ENCODE measurements around the gene ST6GALNAC3.
"Not testable (repeated sequence)": the region's sequence is repeated elsewhere in the genome, so short reads cannot be mapped to it uniquely, and the experiment has no call there.

Gene ST6GALNAC3

DNA sequence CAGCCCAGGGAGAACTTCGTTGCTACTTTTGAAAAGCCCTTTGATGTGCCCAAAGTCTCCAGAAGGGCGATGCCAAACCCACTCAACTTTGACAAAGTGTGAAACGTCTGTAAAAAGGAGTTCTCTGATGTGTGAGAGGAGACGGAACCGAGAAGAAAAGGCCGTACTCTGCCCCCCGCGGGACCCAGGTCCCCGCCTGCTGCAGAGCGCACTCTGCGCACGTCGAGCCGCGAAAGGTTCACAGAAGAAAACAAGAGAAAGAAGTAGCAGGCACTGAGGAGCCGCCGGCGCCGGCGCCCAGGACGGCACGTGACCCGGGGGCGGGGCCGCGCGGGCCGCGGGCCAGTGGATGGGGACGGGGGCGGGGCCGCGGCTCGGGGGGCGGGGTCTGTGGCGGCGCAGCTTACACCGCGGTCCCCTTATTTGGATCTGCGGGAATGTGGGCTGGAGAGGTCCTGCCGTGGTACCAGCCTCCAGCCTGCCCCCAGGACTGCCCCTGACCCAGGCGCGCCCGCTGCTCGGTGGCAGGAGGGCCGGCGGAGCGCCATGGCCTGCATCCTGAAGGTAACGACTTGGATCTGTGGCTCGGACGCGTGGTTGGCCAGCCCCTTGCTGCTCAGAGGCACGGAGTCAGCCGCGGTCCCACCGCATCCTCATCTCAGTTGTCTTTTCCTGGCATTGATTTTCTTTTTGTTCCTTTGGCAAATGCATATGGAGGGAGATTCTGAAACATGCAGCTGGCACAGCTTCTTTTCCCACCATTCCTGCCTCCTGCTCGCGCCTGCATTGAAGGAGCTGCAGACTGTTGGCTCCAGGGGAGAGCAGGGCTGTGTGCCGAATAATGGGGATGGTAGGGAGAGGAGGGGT is at the start of gene ST6GALNAC3:
ST6GALNAC3 (plus strand) TSS at position 426 of the 867 bp plus-strand sequence.
- no peak for DNase-seq

DNA sequence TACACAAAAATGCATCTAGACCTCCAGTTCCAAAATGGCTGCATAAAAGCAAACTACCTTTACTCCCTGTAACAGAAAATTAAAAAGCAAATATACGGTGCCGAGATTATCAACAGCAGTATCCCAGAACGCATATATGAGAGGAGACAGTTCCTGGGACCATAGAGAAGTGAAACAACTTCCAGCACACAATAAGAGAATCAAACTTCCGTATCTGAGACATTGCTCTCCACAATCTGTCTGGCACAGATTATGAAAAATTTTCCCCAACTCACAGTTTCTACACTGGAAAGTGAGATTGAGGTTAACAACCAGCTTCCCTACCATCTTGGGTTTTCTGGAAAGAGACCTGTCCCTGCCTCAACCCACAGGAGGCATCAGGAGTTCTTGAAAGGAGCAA is 47.2 kb upstream of the ST6GALNAC3 start:
- no peak for DNase-seq

DNA sequence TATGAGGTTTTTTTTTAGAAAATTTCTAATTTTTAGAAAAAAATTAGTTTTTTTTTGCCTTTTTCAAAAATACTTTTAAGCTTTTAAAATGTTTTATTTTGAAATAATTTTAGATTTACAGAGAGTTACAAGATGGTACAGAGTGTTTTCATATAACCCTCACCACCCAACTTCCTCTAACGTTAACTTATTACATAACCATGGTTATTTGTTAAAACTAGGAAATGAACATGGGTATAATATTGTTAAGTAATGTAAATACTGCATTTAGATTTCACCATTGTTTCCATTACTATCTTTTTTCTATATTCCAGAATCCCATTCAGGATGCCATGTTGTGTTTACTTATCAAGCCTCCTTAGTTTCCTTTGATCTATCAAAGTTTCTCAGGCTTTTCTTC is 45.2 kb upstream of the ST6GALNAC3 start:
- no peak for DNase-seq

DNA sequence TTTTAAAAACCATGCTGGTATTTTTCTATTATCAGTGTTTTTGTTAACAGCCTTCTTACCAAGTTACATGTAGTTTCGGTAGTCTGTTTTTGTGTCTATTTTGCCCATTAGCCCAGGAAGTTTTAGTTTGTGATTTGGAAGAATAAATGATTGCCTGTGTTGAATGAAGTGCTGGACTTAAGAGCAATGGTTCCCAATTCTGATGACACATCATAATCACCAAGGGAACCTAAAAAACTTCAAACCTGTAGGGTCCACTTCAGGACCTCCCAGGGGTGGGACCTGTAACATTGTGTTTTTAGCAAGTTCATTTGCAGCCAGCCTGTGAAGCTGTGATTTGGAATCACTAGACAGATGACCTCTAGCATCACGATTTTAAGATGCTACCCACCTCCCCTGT is 43.0 kb upstream of the ST6GALNAC3 start:
- no peak for DNase-seq

DNA sequence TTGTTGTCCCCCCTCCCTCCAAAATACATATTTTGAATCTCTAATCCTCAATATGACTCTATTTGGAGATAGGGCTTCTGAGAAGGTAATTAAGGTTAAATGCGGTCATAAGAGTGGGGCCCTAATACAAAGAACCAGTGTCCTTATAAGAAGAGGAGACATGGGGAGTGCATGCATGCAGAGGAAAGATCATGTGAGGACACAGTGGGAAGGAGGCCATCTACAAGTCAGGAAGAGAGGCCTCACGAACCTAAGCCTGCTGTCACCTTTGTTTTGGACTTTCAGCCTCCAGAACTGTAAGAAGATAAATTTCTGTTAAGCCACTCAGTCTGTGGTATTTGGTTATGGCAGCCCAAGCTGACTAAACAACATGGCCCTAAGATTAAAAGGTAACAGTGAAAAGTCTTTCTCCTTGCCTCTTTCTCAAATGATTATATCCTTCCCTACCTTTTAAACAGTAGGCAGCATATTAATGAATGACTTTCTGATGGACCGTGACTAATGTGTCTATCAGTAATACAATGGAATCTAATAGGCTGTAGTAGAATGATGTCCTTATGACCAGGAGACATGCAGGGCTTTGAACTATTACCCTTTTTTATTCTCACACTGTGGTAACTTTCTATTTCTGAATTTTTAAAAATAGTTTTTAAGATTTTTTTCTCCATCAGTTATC is 40.6 kb upstream of the ST6GALNAC3 start:
- DNase-seq: no peak

DNA sequence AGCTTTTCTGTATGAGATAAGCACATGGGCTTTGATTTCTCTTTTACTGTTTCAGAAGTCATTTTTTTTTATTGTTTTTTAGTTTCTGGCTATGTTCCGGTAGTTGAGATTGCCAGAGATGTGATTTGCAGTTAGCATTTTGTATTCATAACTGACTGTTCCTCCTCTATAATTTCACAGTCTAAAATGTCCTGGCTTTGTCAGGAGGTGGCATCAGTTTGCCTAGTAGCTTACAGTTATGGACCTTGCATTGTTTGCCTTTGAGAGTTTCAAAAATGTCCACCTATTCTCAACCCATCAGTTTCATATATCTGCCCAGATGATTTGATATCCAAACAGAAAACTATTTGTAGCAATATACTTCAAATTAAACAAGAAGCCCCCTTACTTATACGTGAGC is 39.5 kb upstream of the ST6GALNAC3 start:
- DNase-seq: no peak

DNA sequence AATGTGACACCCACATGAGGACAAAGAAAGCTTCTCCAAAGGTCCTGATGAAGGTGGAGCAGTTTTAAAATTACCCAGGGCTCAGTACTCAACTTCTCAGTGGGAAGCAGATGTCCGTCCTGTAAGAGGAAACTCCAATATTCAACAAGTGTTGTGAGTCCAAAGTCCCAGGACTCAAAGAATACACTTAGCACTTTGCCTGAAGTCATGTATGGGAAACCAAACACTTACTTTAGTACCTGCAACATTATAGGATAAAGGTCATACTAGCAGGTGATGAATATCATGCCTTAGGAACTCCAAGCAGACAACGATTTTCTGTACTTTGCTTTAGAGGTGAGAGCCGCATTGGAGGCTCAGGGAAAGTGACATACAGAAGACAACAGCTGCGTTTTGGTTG is 37.2 kb upstream of the ST6GALNAC3 start:
- no peak for DNase-seq

DNA sequence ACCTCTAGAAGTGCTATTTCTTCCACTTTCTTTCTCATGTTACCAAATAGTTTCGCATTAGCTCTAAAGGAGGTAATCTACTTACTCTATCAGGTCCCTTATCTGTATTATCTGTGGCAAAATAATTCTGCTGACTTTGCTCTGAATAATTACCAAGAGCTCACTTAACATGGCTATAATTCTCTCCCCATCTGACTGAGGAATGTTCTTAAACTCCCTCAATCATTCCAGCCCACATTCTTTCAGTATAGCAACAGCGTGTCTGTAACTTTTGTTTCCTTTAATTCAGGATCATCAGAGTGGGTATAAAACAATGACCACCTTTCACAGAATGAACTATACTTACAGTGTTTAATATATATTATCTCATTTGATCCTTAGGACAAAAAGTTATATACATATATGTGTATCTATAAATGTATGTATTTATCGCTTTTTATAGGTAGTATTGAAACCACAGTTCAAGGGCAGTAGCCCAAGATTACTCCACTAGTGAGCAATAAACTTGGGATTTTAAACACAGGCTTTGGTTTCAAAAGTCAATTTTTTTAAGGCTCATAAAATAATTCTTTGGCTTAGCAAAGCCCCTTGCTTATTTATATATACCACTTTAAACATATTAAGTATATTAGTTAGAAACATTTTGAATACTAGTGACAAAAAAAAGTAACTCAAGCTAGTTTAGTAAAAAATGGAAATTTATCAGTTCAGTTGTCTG is 36.1 kb upstream of the ST6GALNAC3 start:
- no peak for DNase-seq

DNA sequence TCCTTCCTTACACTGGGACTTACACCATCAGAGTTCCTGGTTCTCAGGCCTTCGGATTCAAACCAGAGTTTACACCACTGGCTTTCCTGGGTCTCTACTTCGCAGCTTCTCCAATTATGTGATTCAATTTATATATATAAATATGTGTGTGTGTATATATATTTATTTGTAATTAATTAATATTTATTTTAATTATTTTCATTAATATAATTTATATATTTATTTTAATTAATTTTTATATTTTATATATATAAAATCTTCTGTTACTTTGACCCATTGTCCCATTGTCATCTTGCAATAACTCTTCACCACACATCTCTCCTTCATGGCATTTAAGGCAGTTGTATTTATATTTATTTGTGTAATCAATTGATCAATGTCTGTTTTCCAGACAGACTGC is 28.4 kb upstream of the ST6GALNAC3 start:
- no peak for DNase-seq

DNA sequence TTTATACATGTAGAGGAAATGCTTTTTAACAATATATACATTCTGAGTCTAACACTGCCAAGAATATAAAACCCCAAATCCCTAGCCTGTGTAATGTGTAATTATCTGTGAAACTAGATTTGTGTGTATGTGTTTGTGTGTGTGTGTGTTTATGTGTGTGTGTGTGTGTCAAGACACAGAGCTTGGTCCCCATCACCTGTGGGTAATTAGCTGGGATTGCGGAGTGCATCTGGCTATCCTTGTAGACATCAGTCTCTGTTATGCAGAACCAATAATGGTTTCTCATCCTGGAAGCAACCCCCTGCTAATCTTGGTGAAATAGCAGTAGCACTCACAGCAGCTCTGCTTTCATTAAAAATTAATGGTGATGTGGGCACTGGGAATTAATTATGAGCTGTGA is 26.3 kb upstream of the ST6GALNAC3 start:
- DNase-seq: no peak

DNA sequence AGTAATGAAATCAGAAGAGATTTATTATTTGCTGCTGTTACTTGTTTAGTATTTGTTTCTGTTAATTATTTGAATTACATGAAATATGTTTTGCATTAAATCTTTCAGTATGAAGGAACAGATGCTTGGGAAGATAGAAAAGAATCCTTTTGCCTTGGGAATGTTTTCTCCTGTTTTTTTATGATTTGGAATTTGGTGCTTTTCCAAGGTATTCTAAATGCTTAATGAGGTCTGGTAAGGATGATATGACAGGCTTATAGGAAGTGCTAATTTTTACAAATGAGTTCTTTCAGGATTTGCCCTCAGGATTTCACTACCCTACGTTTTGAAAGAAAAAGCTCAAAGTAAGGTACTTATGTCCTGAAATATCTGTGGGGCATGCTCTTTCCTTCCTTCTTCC is 25.6 kb upstream of the ST6GALNAC3 start:
- DNase-seq: no peak

DNA sequence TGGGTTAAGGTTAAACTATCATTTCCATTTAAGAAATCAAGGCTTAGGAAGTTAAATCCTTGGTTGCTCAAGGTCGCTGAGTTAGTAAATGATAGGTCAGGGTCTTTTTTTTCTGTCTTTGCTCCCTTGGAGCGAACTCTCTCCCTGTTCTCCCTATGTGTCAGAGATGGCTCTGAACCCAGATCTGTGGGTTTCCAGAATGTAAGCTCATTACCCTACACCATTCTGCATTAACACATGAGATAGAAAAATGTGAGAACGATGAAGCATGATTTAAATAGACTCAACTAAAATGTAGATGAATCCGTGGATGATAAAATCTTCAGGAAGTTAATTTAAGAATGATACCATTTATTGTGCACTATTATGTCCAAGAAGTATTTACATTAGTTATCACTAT is 25.0 kb upstream of the ST6GALNAC3 start:
- DNase-seq: no peak

DNA sequence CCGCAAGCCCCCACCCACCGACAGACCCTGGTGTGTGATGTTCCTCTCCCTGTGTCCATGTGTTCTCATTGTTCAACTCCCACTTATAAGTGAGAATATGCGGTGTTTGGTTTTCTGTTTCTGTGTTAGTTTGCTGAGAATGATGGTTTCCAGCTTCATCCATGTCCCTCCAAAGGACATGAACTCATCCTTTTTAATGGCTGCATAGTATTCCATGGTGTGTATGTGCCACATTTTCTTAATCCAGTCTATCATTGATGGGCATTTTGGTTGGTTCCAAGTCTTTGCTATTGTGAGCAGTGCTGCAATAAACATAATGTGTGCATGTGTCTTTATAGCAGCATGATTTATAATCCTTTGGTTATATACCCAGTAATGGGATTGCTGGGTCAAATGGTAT is 24.5 kb upstream of the ST6GALNAC3 start:
- not testable (repeated sequence) for DNase-seq

DNA sequence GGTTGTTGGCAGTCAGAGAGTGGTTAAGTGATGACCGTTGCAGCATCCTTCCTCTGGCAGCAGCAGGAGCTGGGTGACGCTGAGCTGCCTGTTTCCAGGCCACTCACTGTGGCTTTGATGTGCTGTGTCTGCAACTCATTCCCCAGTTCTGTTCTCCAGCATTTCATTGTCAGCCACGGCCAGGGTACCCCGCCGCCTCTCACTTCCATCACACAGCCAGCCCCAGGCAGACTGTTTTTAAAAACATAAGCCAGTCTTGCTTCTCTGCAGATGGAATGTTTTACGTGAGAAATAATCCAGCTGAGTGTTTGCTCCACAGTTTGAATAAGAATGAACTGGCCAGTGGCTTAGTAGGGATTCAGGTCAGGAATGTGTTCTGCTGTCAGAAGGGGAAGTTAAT is 21.5 kb upstream of the ST6GALNAC3 start:
- no peak for DNase-seq

DNA sequence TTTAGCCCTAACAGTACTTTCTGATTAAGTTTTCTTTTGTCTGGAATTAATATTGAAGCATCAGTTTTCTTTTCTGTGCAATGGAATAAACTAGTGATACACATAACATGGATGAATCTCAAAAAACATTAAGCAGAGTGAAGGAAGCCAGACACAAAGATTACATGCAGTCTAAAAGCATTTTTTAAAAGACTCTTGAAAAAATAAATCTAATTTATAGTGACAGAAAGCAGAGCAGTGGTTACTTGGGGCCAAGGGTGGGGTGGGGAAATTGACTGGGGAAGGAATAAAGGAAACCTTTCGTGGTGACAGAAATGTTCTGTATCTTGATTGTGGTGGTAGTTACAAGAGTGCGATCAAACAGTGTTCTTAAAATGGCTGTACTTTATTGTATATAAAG is 20.2 kb upstream of the ST6GALNAC3 start:
- no peak for DNase-seq

DNA sequence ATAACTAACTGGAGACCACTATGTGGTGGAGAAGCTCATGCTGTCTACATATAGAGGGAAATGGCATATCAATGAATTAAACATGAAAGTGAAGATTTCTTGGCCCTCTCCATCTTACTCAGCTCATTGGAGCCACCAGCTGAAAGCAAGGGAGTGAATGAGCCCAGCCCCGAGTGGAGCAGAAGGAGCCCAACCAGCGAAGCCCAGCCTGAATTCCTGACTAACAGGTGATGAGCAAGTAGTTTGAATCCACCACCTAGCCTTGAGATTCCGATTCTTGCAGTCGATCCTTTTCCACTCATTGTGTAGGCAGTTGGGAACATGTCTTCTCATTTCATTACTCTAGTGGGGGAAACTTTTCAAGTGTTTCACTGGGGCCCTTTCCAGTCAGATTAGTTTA is 18.6 kb upstream of the ST6GALNAC3 start:
- no peak for DNase-seq

DNA sequence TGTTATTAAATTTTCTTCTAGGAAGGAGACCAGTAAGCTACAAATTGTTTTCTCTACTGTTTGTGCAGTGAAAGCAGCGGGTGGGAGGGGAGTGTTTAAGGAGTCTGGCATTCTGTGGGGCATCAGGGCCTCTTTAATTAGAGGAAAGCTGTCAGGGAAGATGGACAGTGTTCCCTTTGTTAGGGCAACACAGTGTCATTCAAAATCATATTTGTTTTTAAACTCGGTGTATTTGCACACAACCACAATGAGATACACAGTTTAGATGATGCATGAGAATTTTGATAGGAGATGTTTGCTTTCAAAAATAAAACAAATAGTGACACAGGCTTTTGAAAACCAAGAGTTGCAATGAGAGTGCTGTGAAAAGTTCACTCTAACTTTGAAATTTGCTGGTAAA is 15.1 kb upstream of the ST6GALNAC3 start:
- no peak for DNase-seq

DNA sequence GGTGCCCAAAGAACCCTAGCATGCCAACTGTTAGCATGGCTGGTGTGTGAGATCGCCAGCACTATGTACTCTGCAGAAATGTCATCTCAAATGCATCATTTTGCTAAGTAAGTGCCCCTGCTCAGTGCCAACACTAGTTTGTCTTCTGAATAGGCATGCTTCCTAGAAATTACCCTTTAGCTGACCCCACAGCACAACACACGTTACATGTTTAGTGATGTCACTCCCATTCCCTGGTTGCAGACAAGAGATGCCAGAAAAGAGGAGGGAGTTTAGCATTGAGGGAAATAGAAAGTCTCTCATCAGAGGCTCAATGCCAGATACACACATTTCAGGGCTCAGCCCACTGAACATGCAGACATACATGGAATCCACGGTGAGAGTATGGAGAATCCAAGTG is 9.3 kb upstream of the ST6GALNAC3 start:
- DNase-seq: no peak

DNA sequence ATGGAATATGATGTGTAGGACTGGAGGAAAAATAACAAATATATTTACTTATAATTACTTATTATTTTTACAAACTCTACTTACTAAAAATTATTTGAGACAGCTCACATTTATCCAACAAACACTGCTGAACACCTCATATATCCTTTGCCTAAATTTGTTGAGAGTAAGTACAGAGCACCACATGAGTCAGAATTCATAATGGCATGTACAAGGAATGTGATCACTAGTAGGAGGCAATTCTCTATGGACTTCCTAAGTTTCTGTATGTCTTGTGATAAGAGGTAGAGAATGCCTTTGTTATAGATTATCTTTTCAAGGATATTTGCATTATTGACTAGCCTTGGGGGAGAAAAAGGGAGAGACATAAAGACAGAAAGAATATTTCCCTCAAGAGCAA is 8.2 kb upstream of the ST6GALNAC3 start:
- no peak for DNase-seq

DNA sequence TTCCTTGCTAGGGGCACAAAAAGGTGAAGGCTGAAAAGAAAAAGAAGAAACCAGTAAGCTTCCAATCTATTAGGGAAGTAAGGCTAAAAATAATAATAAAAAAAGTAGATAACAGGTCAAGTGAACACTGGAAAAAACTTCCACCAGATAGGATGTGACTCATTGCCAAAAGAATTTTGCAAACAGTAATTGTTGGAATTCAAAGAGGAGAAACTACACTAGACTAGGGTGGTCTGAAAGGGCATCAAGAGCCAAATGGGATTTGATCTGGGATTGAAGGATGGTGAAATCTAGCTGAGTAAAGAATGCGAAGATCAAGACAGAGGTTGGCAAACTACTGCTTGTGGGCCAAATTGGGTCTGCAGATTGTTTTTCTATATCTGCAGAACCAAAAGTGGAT is 6.0 kb upstream of the ST6GALNAC3 start:
- DNase-seq: no peak

DNA sequence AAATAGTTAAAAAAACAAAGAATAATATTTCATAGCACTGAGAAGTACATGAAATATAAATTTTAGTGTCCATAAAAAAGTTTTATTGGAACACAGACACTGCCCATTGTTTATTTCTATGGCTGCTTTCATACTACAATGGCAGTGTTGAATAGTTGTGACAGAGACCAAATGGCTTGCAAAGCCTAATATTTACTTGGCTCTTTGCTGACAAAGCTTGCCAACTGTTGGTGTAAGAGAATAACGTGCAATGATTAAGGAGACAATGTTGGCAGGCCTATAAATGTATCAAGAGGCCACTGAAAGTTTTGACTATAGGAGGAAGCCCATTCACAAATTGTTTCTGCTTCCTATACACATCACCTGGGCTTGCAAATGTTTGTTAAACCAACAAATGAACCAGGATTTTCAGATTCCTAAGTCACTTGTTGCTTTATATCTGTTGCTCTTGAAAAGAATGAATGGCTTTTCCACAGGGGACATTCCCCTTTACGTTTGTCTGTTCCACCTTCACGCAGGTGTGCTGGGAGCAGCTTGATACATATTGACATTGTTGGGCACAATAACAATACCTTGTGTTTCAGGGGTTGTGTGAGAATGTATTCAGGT is 5.5 kb upstream of the ST6GALNAC3 start:
- no peak for DNase-seq

DNA sequence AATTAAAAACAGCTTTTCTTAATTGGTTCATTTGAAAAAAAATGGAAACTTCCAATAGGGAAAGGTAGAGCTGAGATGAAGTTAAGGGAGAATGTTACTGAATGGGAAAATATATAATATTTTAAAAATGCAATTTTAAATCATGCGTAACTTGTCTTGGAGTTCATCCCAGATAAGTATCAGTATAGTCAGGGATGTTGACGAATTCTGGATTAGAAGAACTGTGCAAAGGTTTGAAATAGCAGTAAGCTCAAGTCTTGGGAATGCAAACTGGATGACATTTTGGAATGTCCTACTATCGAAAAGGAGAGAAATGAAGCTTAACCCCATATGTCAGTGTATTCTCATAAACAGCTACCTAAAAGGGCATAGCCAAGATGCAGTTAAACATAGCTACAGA is 4.0 kb upstream of the ST6GALNAC3 start:
- DNase-seq: no peak

DNA sequence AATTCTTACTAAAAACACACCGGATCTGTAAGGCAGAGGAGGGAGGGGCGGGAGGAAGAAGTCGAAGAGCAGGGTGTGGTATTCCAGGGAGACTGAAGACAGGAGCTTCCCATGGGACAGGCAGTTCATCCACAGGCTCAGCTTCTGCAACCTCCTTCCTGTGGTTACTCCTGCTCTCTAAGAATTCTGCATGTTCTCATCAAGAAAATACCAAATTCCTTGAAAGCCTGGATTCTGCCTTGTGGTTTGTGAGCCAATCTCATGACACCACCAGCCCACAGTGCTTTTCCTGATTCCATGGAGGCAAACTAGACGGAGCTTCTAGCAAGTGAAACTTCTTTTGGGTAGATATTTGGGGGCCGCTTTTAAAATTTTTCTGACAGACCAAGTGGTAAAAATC is 1.1 kb upstream of the ST6GALNAC3 start:
- DNase-seq: no peak

DNA sequence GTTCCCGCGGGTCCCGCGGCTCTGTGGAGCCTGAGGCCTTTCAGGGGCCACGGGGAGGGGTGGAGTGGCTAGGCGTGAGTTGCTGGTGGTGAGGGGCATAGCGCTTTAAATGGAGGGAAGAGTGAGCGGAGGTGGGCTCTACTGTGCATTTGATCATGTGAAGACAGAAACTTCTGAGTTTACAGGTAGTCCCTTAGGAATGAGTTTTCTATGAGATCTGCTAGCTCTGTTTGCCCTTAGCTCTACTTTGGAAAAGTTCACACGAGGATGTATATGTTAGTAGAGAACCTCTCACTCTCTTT is 593 bp downstream of the ST6GALNAC3 start:
- DNase-seq: no peak
